SK-N-MC (cell line): ENCODE data around the gene HADHB.

Experiments
- EZH2 ChIP-seq: fragments of 200-600 bp; sonication (generic); IDR thresholded peaks from one replicate; pipeline ENCODE4 v1.6.1; 2017; ENCODE audit warnings: antibody characterized with exemption
- FOXP2 ChIP-seq: optimal IDR thresholded peaks from 2 replicates; pipeline ENCODE3; 2011; ENCODE audit warnings: mild to moderate bottlenecking, moderate library complexity; ENCODE audit not compliant: insufficient read depth; ENCODE audit errors: extremely low read length, control extremely low read depth
- POLR2AphosphoS5 ChIP-seq: IDR thresholded peaks from 2 replicates; pipeline ENCODE4 v1.6.1; 2012; ENCODE audit warnings: mild to moderate bottlenecking, low read depth, low read length, borderline replicate concordance

DNA sequence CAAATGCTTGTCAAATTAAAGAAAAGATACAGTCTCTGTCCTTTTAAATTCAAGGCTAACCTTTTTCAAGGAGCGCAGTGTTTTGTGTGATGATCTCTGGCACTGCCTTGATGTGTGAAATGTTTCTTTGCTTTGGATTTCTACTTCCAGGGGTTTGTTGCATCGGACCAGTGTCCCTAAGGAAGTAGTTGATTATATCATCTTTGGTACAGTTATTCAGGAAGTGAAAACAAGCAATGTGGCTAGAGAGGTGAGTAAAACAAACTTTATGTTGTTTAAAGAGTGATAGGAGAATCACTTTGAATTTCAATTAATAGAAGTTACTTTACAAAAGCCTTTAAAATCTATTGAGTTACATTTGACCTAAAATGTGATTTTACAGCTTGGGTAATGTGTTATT, 28.8 kb downstream of the HADHB start:
- TF ChIP-seq EZH2 (no peak), POLR2AphosphoS5 (no peak), FOXP2 (no peak)
